HG02938 (cell line): Measurements from ENCODE around the gene GNG12.

Experiments
- ATAC-seq: cut with Tn5 transposase; IDR thresholded peaks from one replicate; pipeline ENCODE4 v1.9.1; 2021; ENCODE audit warnings: mild to moderate bottlenecking, moderate library complexity; ENCODE audit not compliant: unreplicated experiment

Gene GNG12

DNA sequence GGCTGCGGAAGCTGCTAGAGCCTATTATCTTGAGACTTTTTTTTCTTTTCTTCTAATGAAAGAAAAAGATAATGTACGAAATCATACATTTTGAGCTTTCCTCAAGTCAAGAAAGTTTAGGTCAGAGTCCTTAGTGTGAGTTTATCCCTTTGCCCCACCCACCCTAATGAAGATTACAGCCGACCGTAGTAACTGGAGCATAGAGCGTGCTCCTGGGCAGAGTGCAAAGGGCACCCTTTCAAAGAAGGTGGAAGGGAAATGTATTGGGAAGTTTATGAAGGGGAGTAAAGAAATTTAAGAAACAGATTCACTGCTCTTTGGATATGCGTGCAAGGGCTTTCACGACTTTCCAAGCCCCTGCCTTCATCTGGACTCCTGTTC lies 17.2 kb downstream of the GNG12 start:
- no peak for ATAC-seq

DNA sequence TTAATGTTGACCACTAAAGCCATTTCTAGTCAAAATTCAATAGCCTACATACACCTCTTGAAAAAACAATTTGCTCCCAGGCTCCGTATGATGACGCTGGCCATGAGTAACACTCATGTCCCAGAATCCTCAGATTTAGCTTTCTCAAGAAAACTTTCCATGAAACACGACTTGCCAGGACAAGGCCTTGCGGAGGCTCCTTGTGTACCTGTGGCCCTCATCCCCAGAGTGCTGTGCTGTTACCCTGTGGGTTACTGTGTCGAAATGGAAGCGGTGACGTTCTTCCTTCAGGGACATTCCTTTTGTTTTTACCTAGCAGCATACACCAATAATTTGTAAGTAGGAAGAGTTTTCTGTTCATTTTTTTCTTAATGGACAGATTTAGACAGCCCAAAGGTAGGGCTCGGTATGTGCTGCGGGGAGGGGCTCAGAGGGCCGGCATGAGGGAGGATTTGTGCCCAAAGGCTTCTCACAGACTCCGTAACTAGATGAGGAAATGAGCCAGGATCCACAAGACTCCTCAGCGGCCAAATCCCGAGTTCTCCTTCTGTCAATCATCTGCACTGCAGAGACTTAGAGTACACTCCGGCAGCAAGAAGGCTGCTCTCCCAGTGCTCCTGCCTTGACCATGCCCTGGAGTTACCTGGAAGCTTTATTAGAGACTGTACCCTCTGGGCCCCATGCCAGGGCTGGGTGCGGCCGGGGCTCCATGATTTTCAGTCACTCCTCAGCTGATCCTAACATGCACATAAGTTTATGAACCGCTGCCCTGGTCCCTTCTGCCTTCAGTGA lies 17.8 kb downstream of the GNG12 start:
- no peak for ATAC-seq

DNA sequence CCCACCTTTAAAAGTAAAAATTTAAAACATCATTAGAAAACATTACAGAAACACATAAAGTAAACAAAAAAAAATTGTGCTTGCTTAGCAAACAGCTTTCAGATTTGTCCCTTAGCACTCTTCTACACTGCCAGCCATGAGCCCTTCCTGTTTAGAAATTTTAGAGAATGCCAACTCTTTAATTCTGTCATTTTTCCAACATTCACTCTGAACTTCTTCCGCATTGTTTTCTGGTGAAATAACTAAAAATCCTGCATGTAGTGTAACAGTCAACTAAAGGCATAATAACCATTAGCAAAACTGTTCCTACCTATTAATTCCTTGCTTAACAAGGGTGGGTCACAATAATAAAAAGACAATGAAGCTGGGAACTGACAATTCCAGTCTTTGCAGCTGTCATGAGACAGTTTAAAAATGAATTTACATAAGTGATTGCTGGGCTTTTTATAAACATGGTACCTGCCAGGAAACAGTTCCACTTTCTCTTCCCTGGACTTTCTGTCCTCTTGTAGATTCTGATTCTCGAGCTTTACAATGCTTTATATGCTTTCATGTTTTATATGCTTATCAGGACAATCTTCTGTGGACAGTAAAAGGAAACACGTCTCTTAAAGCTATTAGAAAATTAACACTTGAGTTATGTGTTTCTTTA lies 19.0 kb downstream of the GNG12 start:
- no peak for ATAC-seq

GRCh38 chr1:67812226-67812625 lies 21.0 kb downstream of the GNG12 start:
- ATAC-seq, result no peak

DNA sequence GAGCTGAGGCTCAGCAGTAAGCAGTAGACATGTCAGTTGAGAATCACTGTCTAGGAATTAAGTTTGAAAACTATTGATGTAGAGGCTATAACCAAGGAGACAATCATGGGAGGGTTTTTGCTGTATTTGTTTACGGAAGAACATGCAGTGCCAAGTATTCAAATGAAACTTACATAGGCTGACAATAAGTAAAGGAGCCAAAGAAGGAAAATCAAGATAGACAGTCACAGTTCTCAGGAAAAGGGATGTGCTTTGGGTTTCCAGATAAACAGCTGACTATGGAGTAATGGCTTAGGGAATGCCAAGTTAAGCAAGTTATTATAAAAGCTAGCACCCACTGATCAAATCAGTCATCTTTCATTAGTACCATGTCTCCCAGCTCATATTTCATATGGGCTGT lies 21.5 kb downstream of the GNG12 start:
- no peak for ATAC-seq

- ATAC-seq, result no peak
Measured at GRCh38 chr1:67809887-67810286, 23.4 kb downstream of the GNG12 start.

- no peak for ATAC-seq
Measured at GRCh38 chr1:67807282-67807681, 26.0 kb downstream of the GNG12 start.

- ATAC-seq, result no peak
Measured at GRCh38 chr1:67804710-67805109, 28.6 kb downstream of the GNG12 start.

GRCh38 chr1:67803380-67804279 lies 29.6 kb downstream of the GNG12 start:
- ATAC-seq, result no peak

- ATAC-seq, result no peak
Measured at GRCh38 chr1:67802565-67802964, 30.7 kb downstream of the GNG12 start.

GRCh38 chr1:67801903-67802302 lies 31.4 kb downstream of the GNG12 start:
- ATAC-seq, result no peak

- no peak for ATAC-seq
Measured at GRCh38 chr1:67795179-67795912, 37.9 kb downstream of the GNG12 start.

- no peak for ATAC-seq
Measured at GRCh38 chr1:67793562-67793961, 39.7 kb downstream of the GNG12 start.

GRCh38 chr1:67792741-67793458 lies 40.4 kb downstream of the GNG12 start:
- no peak for ATAC-seq

DNA sequence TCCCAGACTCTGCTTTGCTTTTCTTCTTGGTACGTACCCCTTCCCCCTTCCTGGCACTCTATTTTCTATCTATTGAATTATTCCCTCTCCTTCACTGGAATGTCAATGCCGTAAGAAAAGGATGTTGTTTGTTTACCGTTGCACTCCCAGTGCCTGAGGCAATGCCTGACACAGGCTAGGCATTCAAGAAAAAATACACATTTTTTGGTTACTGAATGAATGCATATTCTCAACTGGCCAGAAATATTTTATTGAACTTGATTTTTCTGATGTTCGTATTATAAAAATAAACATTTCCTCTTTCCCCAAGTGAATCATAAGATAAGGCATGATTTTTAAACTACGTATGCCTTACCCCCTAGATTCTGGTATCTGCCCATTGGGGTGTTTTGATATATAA lies 41.2 kb downstream of the GNG12 start:
- ATAC-seq, result no peak

DNA sequence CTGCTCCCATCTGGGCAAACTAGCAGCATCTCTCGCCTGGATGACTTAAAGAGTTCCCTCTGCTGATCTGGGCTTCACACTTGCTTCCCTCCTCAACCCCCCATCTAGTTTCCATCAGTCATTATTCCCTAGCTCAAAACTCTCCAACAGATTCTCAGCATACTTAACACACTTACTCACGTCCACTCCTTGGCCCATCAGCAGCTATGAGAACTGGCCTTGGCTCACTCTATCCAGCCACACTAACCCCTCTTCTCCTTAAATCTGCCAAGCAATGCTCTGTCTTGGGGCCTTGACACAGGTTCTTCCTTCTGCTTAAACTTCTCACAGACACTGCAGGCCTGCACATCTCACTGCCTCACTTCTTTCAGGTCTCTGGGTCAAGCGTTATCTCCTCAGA lies 41.6 kb downstream of the GNG12 start:
- ATAC-seq, result no peak

- ATAC-seq, result no peak
Measured at GRCh38 chr1:67791261-67791660, 42.0 kb downstream of the GNG12 start.

DNA sequence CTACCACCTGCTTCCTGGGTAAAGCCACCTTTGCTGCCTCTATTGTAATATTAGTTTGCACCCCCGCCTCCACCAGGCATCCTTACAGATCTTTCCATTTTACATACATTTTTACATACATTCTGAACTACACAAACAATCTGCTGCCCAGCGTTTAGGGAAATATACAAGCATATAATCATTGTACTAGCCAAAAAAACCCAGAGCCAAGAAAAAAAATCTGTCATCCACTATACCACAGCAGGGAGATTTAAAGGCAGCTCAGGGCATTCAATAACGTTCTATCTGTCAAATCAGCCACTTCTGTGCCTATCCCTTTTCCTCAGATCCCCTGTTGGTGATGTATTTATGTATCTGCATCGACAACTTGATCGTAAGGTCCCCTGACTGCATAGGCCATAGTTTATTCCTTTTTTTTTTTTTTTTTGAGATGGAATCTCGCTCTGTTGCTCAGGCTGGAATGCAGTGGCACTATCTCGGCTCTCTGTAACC lies 43.0 kb downstream of the GNG12 start:
- ATAC-seq, result no peak

GRCh38 chr1:67789551-67789950 lies 43.7 kb downstream of the GNG12 start:
- no peak for ATAC-seq

DNA sequence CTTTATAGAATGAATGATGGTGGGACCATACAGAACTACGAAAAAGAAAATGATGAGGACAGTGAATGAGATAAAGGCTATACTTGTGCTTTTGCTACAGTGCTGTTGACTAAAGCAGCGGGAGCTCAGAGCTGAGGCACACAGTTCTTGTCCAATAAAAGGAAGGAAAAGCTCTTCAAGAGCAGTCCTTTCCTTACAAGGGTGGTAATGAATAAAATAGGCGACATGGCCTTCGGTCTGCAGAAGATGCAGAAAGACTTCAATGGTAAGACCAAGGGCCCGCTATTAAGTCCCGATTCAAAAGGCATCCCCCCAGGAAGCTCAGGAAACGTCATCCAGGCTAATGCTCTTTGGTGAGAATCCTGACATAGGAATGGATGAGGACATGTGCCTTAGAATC lies 44.4 kb downstream of the GNG12 start:
- no peak for ATAC-seq
